B cell (primary cell): ENCODE data around the gene SOHLH2. TPM values are rescaled to one million over a fixed set of nuclear protein-coding genes. Genes with fewer than 3 reads are reported as not detected.

Source experiments
- ATAC-seq: fragments of 200-7000 bp; cut with Tn5 transposase; one replicate; pipeline ENCODE4 v1.10.0; 2021; ENCODE audit warnings: low read depth, mild to moderate bottlenecking, moderate number of reproducible peaks, moderate library complexity
- CTCF ChIA-PET: fragments of 350-600 bp; sonication (Branson Sonifier 250); formaldehyde crosslinking; loops from one replicate; lab custom pipeline; 2021; ENCODE audit warnings: antibody characterized with exemption, inconsistent platforms; lab: Charles Lee
- POLR2A ChIA-PET: fragments of 350-600 bp; sonication (Branson Sonifier 250); formaldehyde crosslinking; loops from one replicate; lab custom pipeline; 2021; ENCODE audit warnings: antibody characterized with exemption; lab: Charles Lee
- DNase-seq: peaks from one replicate; pipeline ENCODE4 v3.0.0; 2013
- H2AFZ ChIP-seq: 2 replicates; pipeline ENCODE4 v1.6.1; 2012; ENCODE audit warnings: mild to moderate bottlenecking, low read depth, low read length; ENCODE audit not compliant: insufficient read depth, poor library complexity, severe bottlenecking
- H3K27ac ChIP-seq, 2 donors: 1 replicate in 1 of 2; 2 replicates in 1 of 2; pipeline ENCODE4 v1.5.1; 2012 to 2013; ENCODE audit warnings: low read length in 2 of 2, mild to moderate bottlenecking in 2 of 2, moderate library complexity in 1 of 2
- H3K27me3 ChIP-seq, 4 experiments: fragments of 200-600 bp in 1 of 4; sonication (generic) in 1 of 4; replicated peaks in 1 of 4; 1 replicate in 2 of 4; 2 replicates in 2 of 4; pipeline versions ENCODE4 v1.6.1 to v1.7.0; 2013 to 2016; ENCODE audit warnings: low read length in 3 of 4, mild to moderate bottlenecking in 2 of 4, mixed read lengths in 1 of 4, moderate library complexity in 1 of 4; ENCODE audit not compliant: insufficient read depth in 4 of 4, control insufficient read depth in 3 of 4; ENCODE audit errors: control extremely low read depth in 1 of 4
- H3K36me3 ChIP-seq, 2 experiments: replicated peaks in 1 of 2; 1 replicate in 1 of 2; 2 replicates in 1 of 2; pipeline versions ENCODE4 v1.6.1 to v1.7.1; 2013; ENCODE audit warnings: low read length in 1 of 2; ENCODE audit not compliant: insufficient read depth in 2 of 2, control insufficient read depth in 1 of 2; ENCODE audit errors: control extremely low read depth in 1 of 2, extremely low read depth in 1 of 2
- H3K4me1 ChIP-seq, 2 donors: fragments of 200-600 bp in 1 of 2; sonication (generic) in 1 of 2; 1 replicate in 1 of 2; 2 replicates in 1 of 2; pipeline versions ENCODE4 v1.5.1 to v1.6.1; 2013 to 2017; ENCODE audit warnings: low read length in 2 of 2; ENCODE audit not compliant: control insufficient read depth in 2 of 2, insufficient read depth in 2 of 2
- H3K4me2 ChIP-seq: replicated peaks from 2 replicates; pipeline ENCODE3; 2012; ENCODE audit warnings: mild to moderate bottlenecking, low read depth, low read length; ENCODE audit not compliant: poor library complexity, severe bottlenecking
- H3K4me3 ChIP-seq, 5 experiments: fragments of 200-600 bp in 1 of 5; sonication (generic) in 1 of 5; 1 replicate in 3 of 5; 2 replicates in 2 of 5; pipeline versions ENCODE4 v1.5.1 to v1.7.0; 2011 to 2016; ENCODE audit warnings: low read length in 4 of 5, mild to moderate bottlenecking in 4 of 5, low read depth in 2 of 5, control low read depth in 1 of 5, moderate library complexity in 1 of 5; ENCODE audit not compliant: insufficient read depth in 1 of 5; ENCODE audit errors: control extremely low read depth in 1 of 5, extremely low read depth in 1 of 5
- H3K79me2 ChIP-seq: fragments of 200-600 bp; sonication (generic); one replicate; pipeline ENCODE4 v1.6.0; 2016; ENCODE audit warnings: low read length; ENCODE audit not compliant: control insufficient read depth, insufficient read depth
- H3K9ac ChIP-seq: fragments of 200-600 bp; sonication (generic); 2 replicates; pipeline ENCODE4 v1.6.1; 2017; ENCODE audit warnings: mild to moderate bottlenecking, low read length, moderate library complexity
- H3K9me3 ChIP-seq, 3 donors: one replicate each; pipeline versions ENCODE4 v1.6.1 to v1.7.1; 2013; ENCODE audit warnings: low read length in 2 of 3; ENCODE audit not compliant: control insufficient read depth in 2 of 3, insufficient read depth in 1 of 3; ENCODE audit errors: control extremely low read depth in 1 of 3
- H4K20me1 ChIP-seq: 2 replicates; pipeline ENCODE4 v1.6.0; 2012; ENCODE audit warnings: mild to moderate bottlenecking, low read length; ENCODE audit not compliant: insufficient read depth, control insufficient read depth, poor library complexity, severe bottlenecking
- H3K27ac Mint-ChIP-seq: one replicate; pipeline ENCODE4 v1.8.0; 2021; ENCODE audit warnings: mixed read lengths
- H3K27me3 Mint-ChIP-seq: one replicate; pipeline ENCODE4 v1.8.0; 2021; ENCODE audit warnings: mixed read lengths
- H3K4me1 Mint-ChIP-seq: one replicate; pipeline ENCODE4 v1.8.0; 2021; ENCODE audit warnings: mixed read lengths
- H3K4me3 Mint-ChIP-seq: one replicate; pipeline ENCODE4 v1.8.0; 2021; ENCODE audit warnings: mixed read lengths
- H3K9me3 Mint-ChIP-seq: one replicate; pipeline ENCODE4 v1.8.0; 2022; ENCODE audit warnings: mixed read lengths; ENCODE audit not compliant: insufficient read depth
- CTCF ChIP-seq: fragments of 200-600 bp; IDR thresholded peaks from one replicate; pipeline ENCODE4 v1.8.0; 2022; ENCODE audit warnings: antibody characterized with exemption, mild to moderate bottlenecking
- EZH2 ChIP-seq: IDR thresholded peaks from 2 replicates; pipeline ENCODE4 v1.6.1; 2012; ENCODE audit warnings: borderline replicate concordance, low read depth, mild to moderate bottlenecking, moderate library complexity, low read length; ENCODE audit not compliant: insufficient read depth, poor library complexity, severe bottlenecking
- WGBS: methylation state at CpG from one replicate; pipeline ENCODE4 v1.1.5; 2013; ENCODE audit warnings: missing lambda C conversion rate; ENCODE audit not compliant: insufficient coverage; 5-methylcytosine and 5-hydroxymethylcytosine counted together
- intact Hi-C: fragments of 100-400 bp; cut with micrococcal nuclease; formaldehyde crosslinking; loops from one replicate; pipeline ENCODE4 v1.10.0; 2022
- polyA plus RNA-seq: library from polyadenylated mRNA; depleted of rRNA; stranded (reverse); fragments of >200 nt; gene quantifications from 2 replicates; pipeline ENCODE4 v1.2.3, GENCODE V29; 2012
- total RNA-seq, 2 donors: library from RNA; stranded (reverse); fragments of 120-200 nt in 1 of 2; gene quantifications; 1 replicate in 1 of 2; 2 replicates in 1 of 2; pipeline versions ENCODE4 v1.2.3 to v1.2.4, GENCODE V29; 2013 to 2022

Gene SOHLH2
- total and polyA plus RNA-seq, 2 donors (not counting 1 experiment from before 2014, with no cell fraction given): not detected

- H3K9me3 Mint-ChIP-seq: no peaks in the 10 kb centered on the region
- Histone ChIP-seq H3K36me3 (no peaks in the 10 kb centered on the region), H3K27ac (no peak overlapping the region), H3K79me2 (no peaks in the 10 kb centered on the region), H3K4me3 (no peak overlapping the region), H4K20me1 (no peaks in the 10 kb centered on the region), H3K27me3 (no peaks in the 10 kb centered on the region), H2AFZ (no peak overlapping the region), H3K9me3 (no peaks in the 10 kb centered on the region), H3K9ac (no peak overlapping the region), H3K4me1 (no peaks in the 10 kb centered on the region), H3K4me2 (no peak overlapping the region)
- H3K27me3 Mint-ChIP-seq: no peaks in the 10 kb centered on the region
- no peak overlapping the region for H3K27ac Mint-ChIP-seq
- no peak overlapping the region for H3K4me3 Mint-ChIP-seq
- ATAC-seq (no peak), DNase-seq (no peak)
- CTCF ChIA-PET: no interaction called here
- no peaks in the 10 kb centered on the region for H3K4me1 Mint-ChIP-seq
- TF ChIP-seq EZH2 (no peak), CTCF (no peak)
- intact Hi-C loops: no loop called here
- POLR2A ChIA-PET: no interaction called here
These were observed 71.6 kb downstream of the SOHLH2 start for GRCh38 chr13:36142735-36143134.

GRCh38 chr13:36135876-36136275 is 78.5 kb downstream of the SOHLH2 start:
- Mint-ChIP-seq H3K27ac (no peak overlapping the region), H3K4me3 (no peak overlapping the region), H3K27me3 (peaks cover 18% of the 10 kb centered on the region), H3K9me3 (no peaks in the 10 kb centered on the region), H3K4me1 (no peaks in the 10 kb centered on the region)
- no peak for ATAC-seq
- 82% methylated on average over 1 of the region's 2 CpGs for WGBS
- TF ChIP-seq CTCF: no peak
- TF ChIP-seq EZH2: no peak
- peaks cover 0 to 2% (median 1%) of the 10 kb centered on the region in 3 donors for H3K9me3 ChIP-seq
- no peak overlapping the region for H3K4me2 ChIP-seq
- CTCF ChIA-PET: no interaction called here
- no peak for DNase-seq
- no peaks in the 10 kb centered on the region for H3K4me1 ChIP-seq
- POLR2A ChIA-PET: no interaction called here
- H4K20me1 ChIP-seq: no peaks in the 10 kb centered on the region
- H3K36me3 ChIP-seq: no peaks in the 10 kb centered on the region
- no peak overlapping the region for H3K4me3 ChIP-seq
- H3K27ac ChIP-seq: no peak overlapping the region
- H3K79me2 ChIP-seq: no peaks in the 10 kb centered on the region
- intact Hi-C loops: no loop called here
- H3K9ac ChIP-seq: no peak overlapping the region
- H2AFZ ChIP-seq: no peak overlapping the region
- peaks cover 0 to 17% (median 0%) of the 10 kb centered on the region in 4 experiments for H3K27me3 ChIP-seq
